ENCODE measurements around the gene MX2.

The MX2 gene

DNA sequence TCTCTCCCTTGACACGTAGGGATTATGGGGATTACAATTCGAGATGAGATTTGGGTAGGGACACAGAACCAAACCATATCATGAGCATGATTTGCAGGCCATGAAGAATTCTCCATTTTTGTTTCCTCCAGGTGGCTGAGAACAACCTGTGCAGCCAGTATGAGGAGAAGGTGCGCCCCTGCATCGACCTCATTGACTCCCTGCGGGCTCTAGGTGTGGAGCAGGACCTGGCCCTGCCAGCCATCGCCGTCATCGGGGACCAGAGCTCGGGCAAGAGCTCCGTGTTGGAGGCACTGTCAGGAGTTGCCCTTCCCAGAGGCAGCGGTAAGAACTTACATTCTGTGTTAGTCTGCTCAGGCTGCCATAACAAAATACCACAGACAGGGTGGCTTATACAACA lies 73.9 kb downstream of the MX2 start:
- TF ChIP-seq, protein P1, sequence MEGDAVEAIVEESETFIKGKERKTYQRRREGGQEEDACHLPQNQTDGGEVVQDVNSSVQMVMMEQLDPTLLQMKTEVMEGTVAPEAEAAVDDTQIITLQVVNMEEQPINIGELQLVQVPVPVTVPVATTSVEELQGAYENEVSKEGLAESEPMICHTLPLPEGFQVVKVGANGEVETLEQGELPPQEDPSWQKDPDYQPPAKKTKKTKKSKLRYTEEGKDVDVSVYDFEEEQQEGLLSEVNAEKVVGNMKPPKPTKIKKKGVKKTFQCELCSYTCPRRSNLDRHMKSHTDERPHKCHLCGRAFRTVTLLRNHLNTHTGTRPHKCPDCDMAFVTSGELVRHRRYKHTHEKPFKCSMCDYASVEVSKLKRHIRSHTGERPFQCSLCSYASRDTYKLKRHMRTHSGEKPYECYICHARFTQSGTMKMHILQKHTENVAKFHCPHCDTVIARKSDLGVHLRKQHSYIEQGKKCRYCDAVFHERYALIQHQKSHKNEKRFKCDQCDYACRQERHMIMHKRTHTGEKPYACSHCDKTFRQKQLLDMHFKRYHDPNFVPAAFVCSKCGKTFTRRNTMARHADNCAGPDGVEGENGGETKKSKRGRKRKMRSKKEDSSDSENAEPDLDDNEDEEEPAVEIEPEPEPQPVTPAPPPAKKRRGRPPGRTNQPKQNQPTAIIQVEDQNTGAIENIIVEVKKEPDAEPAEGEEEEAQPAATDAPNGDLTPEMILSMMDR (conservative IDR thresholded peaks at IDR 0.05; ENCODE audit: low read length), result no peak
- DNase-seq (ENCODE audit: low read depth), result no peak
- H3K4me3 ChIP-seq (ENCODE audit: low read length), result no peak overlapping the region

DNA sequence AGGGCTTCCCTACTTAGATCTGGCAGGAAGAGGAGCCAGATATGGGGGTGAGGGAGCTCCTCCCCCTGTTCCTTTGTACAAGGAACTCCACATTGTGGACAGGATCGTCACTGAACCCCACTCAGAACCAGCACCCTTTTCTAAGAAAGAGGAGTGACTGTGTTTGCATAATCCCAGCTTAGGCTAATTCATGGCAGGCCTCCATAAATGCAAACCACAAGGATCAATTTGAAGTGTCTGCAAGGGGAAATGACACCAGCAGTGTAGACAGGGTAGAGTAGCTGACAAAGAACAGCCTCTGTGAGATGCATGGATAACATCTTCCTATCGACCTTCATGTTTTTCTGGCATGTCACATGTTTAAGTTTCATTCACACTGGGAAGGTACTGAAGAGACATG lies 75.9 kb downstream of the MX2 start:
- DNase-seq (ENCODE audit: low read depth), result no peak
- TF ChIP-seq, protein P1 (conservative IDR thresholded peaks at IDR 0.05; ENCODE audit: low read length), result no peak
- H3K4me3 ChIP-seq (ENCODE audit: low read length), result no peak overlapping the region

DNA sequence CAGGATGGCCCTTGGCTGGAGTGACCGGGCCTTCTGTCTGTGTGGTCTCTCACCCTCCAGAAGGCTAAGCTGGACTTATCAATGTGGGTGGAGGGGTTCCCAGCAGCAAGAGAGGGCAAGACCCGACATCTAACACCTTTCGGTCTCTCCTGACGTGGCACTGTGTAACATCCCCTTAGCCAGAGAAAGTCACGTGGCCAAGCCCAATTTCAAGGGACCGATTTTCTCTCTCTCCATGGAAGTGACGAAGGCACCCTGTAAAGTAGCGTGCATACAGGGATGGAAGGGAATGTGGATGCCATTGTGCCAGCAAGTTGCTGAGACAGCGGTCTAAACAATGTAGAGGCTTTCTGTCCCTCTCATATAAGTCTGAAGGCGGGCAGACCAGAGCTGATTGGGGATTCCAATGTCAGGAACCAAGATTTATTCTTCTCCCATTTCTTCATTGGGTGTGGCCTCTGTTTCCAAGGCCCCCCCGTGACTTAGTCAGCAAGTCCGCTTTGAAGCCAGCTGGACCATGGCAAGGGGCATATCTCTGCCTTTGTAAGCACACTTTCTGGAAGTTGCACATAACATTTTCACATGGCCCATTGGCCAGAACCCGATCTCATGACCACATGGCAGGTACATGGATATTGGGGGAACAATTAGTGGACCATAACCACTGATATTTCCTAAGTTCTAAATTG lies 76.7 kb downstream of the MX2 start:
- DNase-seq (ENCODE audit: low read depth), result no peak
- TF ChIP-seq, protein P1 (conservative IDR thresholded peaks at IDR 0.05; ENCODE audit: low read length), result no peak
- no peak overlapping the region for H3K4me3 ChIP-seq (ENCODE audit: low read length)

DNA sequence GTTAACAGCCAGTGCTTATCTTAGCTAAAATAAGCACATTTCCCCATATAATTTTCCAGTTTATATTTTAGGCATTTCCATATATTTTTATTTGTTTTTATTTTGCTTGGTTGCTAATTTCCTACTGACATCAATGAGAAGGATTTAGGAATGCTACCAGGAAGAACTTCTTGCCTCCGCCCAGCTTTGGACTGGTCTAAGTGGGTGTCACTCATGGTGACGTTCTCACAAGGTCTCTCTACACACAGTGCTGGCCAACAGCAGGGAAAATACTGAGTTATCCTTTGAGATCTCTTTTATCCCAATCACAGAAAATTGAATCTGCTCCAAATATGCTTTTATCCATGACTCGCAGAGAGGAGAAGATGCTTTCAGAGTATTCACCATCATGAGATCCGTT lies 77.4 kb downstream of the MX2 start:
- no peak overlapping the region for H3K4me3 ChIP-seq (ENCODE audit: low read length)
- no peak for DNase-seq (ENCODE audit: low read depth)
- TF ChIP-seq, protein P1 (conservative IDR thresholded peaks at IDR 0.05; ENCODE audit: low read length), result no peak

DNA sequence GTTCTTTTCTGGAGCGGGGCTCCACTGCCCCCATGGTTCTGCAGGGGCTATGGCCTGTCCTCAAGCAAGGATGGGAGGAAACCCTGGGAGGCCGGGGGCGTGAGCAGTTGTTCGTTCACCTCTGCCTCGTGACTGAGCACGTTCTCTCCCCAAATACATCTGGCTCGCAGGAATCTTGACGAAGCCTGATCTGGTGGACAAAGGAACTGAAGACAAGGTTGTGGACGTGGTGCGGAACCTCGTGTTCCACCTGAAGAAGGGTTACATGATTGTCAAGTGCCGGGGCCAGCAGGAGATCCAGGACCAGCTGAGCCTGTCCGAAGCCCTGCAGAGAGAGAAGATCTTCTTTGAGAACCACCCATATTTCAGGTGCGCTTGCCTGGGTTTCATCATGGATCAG lies 79.7 kb downstream of the MX2 start:
- H3K4me3 ChIP-seq (ENCODE audit: low read length), result no peak overlapping the region
- TF ChIP-seq, protein P1 (conservative IDR thresholded peaks at IDR 0.05; ENCODE audit: low read length), result no peak
- DNase-seq (ENCODE audit: low read depth), result no peak

DNA sequence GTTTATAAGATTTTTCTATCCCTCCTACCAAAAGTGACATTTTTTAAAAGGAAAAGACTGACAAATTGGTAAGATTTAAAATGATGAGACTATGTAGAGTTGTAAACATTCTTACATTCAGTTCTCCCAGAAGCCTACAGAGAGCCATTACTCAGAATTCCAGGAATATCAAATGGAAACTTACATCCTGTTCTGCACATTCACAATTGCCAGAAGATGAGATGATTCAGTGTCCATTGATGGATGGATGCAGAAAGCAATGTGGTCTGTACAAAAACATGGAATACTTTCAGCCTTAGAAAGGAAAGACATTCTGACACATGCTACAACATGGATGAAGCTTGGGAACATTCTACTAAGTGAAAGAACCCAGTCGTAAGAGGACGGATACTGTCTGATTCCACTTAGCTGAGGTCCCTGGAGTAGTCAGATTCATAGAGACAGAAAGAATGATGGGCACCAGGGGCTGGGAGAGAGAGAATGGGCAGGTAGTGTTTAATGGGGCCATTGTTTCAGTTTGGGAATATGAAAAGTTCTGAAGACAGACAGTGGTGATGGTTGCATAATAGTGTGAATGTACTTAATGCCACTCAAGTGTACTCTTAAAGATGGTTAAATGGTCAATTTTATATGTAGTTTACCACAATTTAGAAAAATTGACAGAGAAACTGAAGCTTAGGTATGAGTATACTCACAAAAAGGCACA lies 80.8 kb downstream of the MX2 start:
- TF ChIP-seq, protein P1 (conservative IDR thresholded peaks at IDR 0.05; ENCODE audit: low read length), result no peak
- no peak overlapping the region for H3K4me3 ChIP-seq (ENCODE audit: low read length)
- DNase-seq (ENCODE audit: low read depth), result peak; percentile 29

DNA sequence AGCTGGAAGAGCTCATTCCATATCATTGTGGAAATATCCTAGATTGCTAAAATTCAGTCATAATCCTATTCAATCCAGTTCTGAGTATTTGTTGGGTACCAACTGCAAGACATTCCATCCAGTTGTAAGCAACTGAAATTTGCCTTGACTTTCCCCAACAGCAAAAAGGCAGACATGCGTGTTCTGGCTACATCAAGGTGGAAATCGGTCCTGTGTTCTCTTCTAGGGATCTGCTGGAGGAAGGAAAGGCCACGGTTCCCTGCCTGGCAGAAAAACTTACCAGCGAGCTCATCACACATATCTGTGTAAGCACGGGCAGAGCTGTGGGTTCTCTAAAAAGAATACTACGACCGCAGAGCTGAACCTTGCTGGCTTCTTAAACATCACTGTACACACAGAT lies 81.7 kb downstream of the MX2 start:
- H3K4me3 ChIP-seq (ENCODE audit: low read length), result no peak overlapping the region
- DNase-seq (ENCODE audit: low read depth), result no peak
- TF ChIP-seq, protein P1 (conservative IDR thresholded peaks at IDR 0.05; ENCODE audit: low read length), result no peak
